ENCODE measurements around the gene GAD2. TPM values are rescaled to one million over a fixed set of nuclear protein-coding genes. Genes with fewer than 3 reads are reported as not detected.
"Not testable (repeated sequence)": the region's sequence is repeated elsewhere in the genome, so short reads cannot be mapped to it uniquely, and the experiment has no call there.

GAD2 gene
- total RNA-seq, 1 donor from 2014 or later = not detected

- intact Hi-C loops (cut with micrococcal nuclease) = no loop called here
Observed at GRCh38 chr10:26314265-26315013, 97.9 kb downstream of the GAD2 start.

GRCh38 chr10:26318672-26319071 lies 102.1 kb downstream of the GAD2 start:
- intact Hi-C loops (cut with micrococcal nuclease) = no loop called here

DNA sequence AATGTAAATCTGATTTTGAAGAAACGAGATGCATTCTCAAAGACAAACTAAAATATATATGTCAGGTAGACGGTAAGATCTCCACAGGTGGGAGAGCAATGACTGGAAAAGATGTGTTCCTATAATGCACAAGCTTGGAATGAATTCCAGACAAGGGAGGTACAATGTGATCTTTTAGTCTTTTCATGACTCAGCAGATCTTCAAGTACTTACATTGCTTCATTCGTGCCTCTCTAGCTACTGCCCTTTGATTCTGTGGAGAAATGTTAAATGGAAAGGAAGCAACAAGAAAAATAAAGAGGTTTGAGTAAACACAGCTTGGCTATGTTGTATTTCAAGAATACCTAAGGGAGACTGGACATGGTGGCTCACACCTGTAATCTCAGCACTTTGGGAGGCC lies 106.6 kb downstream of the GAD2 start:
- intact Hi-C loops (cut with micrococcal nuclease) = no loop called here

DNA sequence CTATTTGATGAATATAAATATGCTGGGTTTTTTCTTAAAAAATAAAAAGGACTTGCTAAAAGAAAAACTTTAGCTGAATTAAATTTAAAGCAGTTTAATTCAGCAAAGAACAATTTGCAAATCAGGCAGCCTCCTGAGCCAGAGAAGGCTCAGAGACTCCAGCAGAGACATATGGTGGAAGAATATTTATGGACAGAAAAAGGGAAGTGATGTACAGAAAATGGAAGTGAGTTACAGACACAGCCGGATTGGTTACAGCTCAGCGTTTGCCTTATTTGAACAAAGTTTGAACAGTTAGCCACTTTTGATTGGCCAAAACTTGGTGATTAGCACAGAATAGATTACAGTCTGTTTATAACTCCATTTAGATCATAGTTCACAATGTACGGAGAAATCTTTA lies 110.3 kb downstream of the GAD2 start:
- intact Hi-C loops (cut with micrococcal nuclease) = no loop called here

DNA sequence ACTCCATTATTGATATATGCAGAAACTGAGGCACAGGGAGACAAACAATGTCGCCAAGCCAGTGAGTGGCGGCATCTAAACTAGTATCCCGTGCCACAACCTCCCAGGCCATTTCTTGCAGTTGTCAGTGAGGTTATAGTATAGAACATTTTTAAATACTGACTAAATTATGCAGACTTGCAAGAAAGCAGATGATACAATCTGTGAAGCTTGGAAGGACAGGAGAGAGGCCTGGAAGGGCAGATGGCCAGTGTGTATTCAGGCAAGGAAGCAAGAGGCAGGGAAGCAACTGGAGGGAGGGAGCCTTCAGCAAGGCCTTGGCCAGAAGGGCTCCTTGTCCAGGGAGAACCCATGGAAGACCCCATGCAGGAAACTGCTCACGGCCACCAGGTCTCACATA lies 111.2 kb downstream of the GAD2 start:
- intact Hi-C loops (cut with micrococcal nuclease) = no loop called here

- intact Hi-C loops (cut with micrococcal nuclease) = no loop called here
Observed at GRCh38 chr10:26331371-26331770, 114.8 kb downstream of the GAD2 start.

GRCh38 chr10:26334232-26334931 lies 117.8 kb downstream of the GAD2 start:
- intact Hi-C loops (cut with micrococcal nuclease) = no loop called here

DNA sequence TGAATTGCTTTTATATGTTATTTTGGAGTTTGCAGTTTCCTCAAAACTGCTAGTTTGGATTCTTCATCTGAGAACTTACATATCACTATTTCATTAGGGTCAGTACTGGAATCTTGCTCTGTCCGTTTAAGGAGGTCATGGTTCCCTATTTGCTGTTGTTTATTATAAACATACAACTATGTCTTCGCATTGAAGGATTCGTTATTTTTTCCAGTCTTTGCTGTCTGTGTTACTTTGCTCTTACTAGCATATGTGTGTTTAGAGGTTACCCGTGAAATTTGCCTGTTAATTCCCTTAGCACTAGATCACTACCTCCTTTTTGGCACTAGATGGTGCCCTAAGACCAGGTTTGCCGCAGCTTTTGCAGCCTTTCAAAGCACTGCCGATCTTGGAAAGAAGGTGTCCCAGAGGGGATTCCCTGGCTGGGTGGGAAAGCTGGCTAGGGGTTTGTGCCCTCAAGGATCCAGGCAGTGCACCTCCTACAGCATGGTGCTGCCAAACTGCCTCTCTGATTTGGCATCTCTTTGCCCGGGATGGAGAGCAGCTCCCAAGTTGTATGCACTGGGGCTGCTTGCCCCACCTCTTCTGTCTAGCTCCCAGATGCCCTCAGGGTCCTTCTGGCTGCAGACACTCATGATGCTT lies 118.5 kb downstream of the GAD2 start:
- intact Hi-C loops (cut with micrococcal nuclease) = loop anchor here (1.0 to 5.0 kb wide), 5 partner anchors 169 to 547 kb away; no protein-coding TSS in a partner anchor

- intact Hi-C loops (cut with micrococcal nuclease) = loop anchor here (1.0 to 5.0 kb wide), 5 partner anchors 169 to 547 kb away; no protein-coding TSS in a partner anchor
Observed at GRCh38 chr10:26335574-26336093, 119.1 kb downstream of the GAD2 start.

- intact Hi-C loops (cut with micrococcal nuclease) = loop anchor here (5.0 kb wide), 1 partner anchor 345 kb away; no protein-coding TSS in a partner anchor
Observed at GRCh38 chr10:26336979-26337378, 120.4 kb downstream of the GAD2 start.

GRCh38 chr10:26341701-26342100 lies 125.1 kb downstream of the GAD2 start:
- intact Hi-C loops (cut with micrococcal nuclease) = no loop called here

DNA sequence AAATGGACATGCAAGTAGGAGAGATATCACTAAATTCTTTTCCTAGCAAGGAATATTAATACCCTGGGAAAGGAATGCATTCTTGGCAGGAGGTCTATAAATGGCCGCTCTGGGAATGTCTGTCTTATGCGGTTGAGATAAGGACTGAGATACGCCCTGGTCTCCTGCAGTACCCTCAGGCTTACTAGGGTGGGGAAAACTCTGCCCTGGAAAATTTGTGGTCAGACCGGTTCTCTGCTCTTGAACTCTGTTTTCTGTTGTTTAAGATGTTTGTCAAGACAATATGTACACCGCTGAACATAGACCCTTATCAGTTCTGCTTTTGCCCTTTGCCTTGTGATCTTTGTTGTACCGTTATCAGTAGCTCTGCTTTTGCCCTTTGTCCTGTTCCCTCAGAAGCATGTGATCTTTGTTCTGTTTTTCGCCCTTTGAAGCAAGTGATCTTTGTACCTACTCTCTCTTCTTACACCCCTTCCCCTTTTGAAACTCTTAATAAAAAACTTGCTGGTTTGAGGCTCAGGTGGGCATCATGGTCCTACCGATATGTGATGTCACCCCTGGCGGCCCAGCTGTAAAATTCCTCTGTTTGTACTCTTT lies 132.3 kb downstream of the GAD2 start:
- intact Hi-C loops (cut with micrococcal nuclease) = not testable (repeated sequence)

Other genes starting within 250 kb of the GAD2 start
- gene APBB1IP, start 221.6 kb downstream of the GAD2 start, total RNA-seq = 66.2 and 67.2 TPM in 2 replicates

Measured in T-helper 2 cell treated with Interferon-gamma antibody and Interleukin-4, amounts not matched to agents 100 ng/mL and 5 ng/mL, for 36 hours (primary cell).